Small intestine (tissue), 7 donors: ENCODE results near the gene ME1. TPM values are rescaled to one million over a fixed set of nuclear protein-coding genes. Genes with fewer than 3 reads are reported as not detected.

Experiments used
- DNase-seq, 2 donors: peaks; one replicate each; pipeline versions ENCODE4 v3.0.0 to v3.0.0-alpha.2; 2013
- FAIRE-seq: peaks from 2 replicates; lab custom pipeline; 2012; peaks lifted over from hg19 to GRCh38; lab: Jason Lieb, UNC
- H3K27ac ChIP-seq, 3 donors: one replicate each; pipeline ENCODE4 v1.5.1; 2013; ENCODE audit warnings: low read length in 2 of 3, mild to moderate bottlenecking in 2 of 3, control low read depth in 1 of 3, inconsistent platforms in 1 of 3, low read depth in 1 of 3, moderate library complexity in 1 of 3
- H3K27me3 ChIP-seq, 3 donors: one replicate each; pipeline ENCODE4 v1.6.1; 2013; ENCODE audit warnings: low read length in 3 of 3, inconsistent platforms in 1 of 3; ENCODE audit not compliant: control insufficient read depth in 3 of 3, insufficient read depth in 3 of 3
- H3K36me3 ChIP-seq, 3 donors: one replicate each; pipeline ENCODE4 v1.6.1; 2013; ENCODE audit warnings: low read length in 3 of 3, inconsistent platforms in 1 of 3, low read depth in 1 of 3, mild to moderate bottlenecking in 1 of 3, moderate library complexity in 1 of 3; ENCODE audit not compliant: control insufficient read depth in 3 of 3, insufficient read depth in 2 of 3
- H3K4me1 ChIP-seq, 3 donors: one replicate each; pipeline ENCODE4 v1.6.1; 2013; ENCODE audit warnings: low read length in 2 of 3, inconsistent platforms in 1 of 3, low read depth in 1 of 3, mild to moderate bottlenecking in 1 of 3, moderate library complexity in 1 of 3; ENCODE audit not compliant: control insufficient read depth in 3 of 3, insufficient read depth in 2 of 3
- H3K4me3 ChIP-seq, 3 donors: one replicate each; pipeline ENCODE4 v1.5.1; 2013; ENCODE audit warnings: low read length in 3 of 3, control low read depth in 1 of 3, inconsistent platforms in 1 of 3, low read depth in 1 of 3, mild to moderate bottlenecking in 1 of 3, moderate library complexity in 1 of 3
- H3K9me3 ChIP-seq, 2 donors: one replicate each; pipeline ENCODE4 v1.6.1; 2013; ENCODE audit warnings: low read depth in 1 of 2, low read length in 1 of 2; ENCODE audit not compliant: control insufficient read depth in 2 of 2, insufficient read depth in 1 of 2
- WGBS, 3 donors: extraction: QIAGEN DNeasy Blood & Tissue Kit; methylation state at CpG; one replicate each; pipeline ENCODE4 v1.1.7; 2013; 5-methylcytosine and 5-hydroxymethylcytosine counted together
- polyA plus RNA-seq, 4 donors: library from polyadenylated mRNA; stranded (reverse) in 3 of 4; unstranded in 1 of 4; fragments of 200-250 nt in 3 of 4; fragments of 120-200 nt in 1 of 4; gene quantifications; one replicate each; pipeline versions ENCODE4 v1.2.1 to v1.2.3, GENCODE V29; 2013
- donor health status: healthy with polysubstance abuse.
- donor health status: control.
- donor health status: control.
- donor health status: Bipolar disorder and iron deficiency.
- donor health status: healthy.

ME1 gene
- polyA plus RNA-seq, 4 donors, result 9.6 to 48.3 (median 15.6) TPM

GRCh38 chr6:83183082-83183828, 247.6 kb downstream of the ME1 start:
- peaks cover 7 to 25% (median 13%) of the 10 kb centered on the region in 3 donors for H3K36me3 ChIP-seq
- no peak overlapping the region for H3K27ac ChIP-seq
- FAIRE-seq, result no peak
- H3K27me3 ChIP-seq, result no peaks in the 10 kb centered on the region
- no peak overlapping the region for H3K4me3 ChIP-seq
- no peaks in the 10 kb centered on the region for H3K9me3 ChIP-seq
- WGBS, 3 donors, result 80 to 84% (median 83%) methylated on average over 9 of the region's 9 CpGs
- DNase-seq, result no peak
- H3K4me1 ChIP-seq, result no peaks in the 10 kb centered on the region

- H3K4me3 ChIP-seq, result no peak overlapping the region
- no peak overlapping the region for H3K27ac ChIP-seq
- H3K36me3 ChIP-seq, result peaks cover 6 to 21% (median 12%) of the 10 kb centered on the region in 3 donors
- no peaks in the 10 kb centered on the region for H3K27me3 ChIP-seq
- 76 to 88% (median 78%) methylated on average over 1 of the region's 1 CpG for WGBS, 3 donors
- H3K4me1 ChIP-seq, result no peaks in the 10 kb centered on the region
- DNase-seq (no peak), FAIRE-seq (no peak)
- no peaks in the 10 kb centered on the region for H3K9me3 ChIP-seq
These were observed 248.7 kb downstream of the ME1 start for GRCh38 chr6:83182114-83182513.

- H3K4me3 ChIP-seq, result no peak overlapping the region
- FAIRE-seq (no peak), DNase-seq (no peak)
- no peaks in the 10 kb centered on the region for H3K27me3 ChIP-seq
- peaks cover 6 to 14% (median 12%) of the 10 kb centered on the region in 3 donors for H3K36me3 ChIP-seq
- no peaks in the 10 kb centered on the region for H3K4me1 ChIP-seq
- H3K9me3 ChIP-seq, result no peaks in the 10 kb centered on the region
- no peak overlapping the region for H3K27ac ChIP-seq
These were observed 250.4 kb downstream of the ME1 start for GRCh38 chr6:83180426-83180950.

GRCh38 chr6:83176246-83176645, 254.6 kb downstream of the ME1 start:
- Histone ChIP-seq H3K4me1 (no peaks in the 10 kb centered on the region), H3K27me3 (no peaks in the 10 kb centered on the region), H3K36me3 (peaks cover 6 to 21% (median 17%) of the 10 kb centered on the region in 3 donors), H3K4me3 (no peak overlapping the region), H3K27ac (no peak overlapping the region), H3K9me3 (no peaks in the 10 kb centered on the region)
- DNase-seq (no peak), FAIRE-seq (no peak)
- WGBS, 3 donors, result 73 to 96% (median 91%) methylated on average over 4 of the region's 4 CpGs

GRCh38 chr6:83169511-83169910, 261.3 kb downstream of the ME1 start:
- Histone ChIP-seq H3K27ac (no peak overlapping the region), H3K9me3 (no peaks in the 10 kb centered on the region), H3K36me3 (peaks cover 20 to 32% (median 27%) of the 10 kb centered on the region in 3 donors), H3K4me3 (no peak overlapping the region), H3K4me1 (no peaks in the 10 kb centered on the region), H3K27me3 (no peaks in the 10 kb centered on the region)
- WGBS, 3 donors, result 31 to 55% (median 46%) methylated on average over 1 of the region's 1 CpG
- DNase-seq, result peak in 1 of 2 donors; percentile 3
- no peak for FAIRE-seq

- no peak for FAIRE-seq
- Histone ChIP-seq H3K9me3 (no peaks in the 10 kb centered on the region), H3K36me3 (peaks cover 18 to 32% (median 26%) of the 10 kb centered on the region in 3 donors), H3K4me3 (no peak overlapping the region), H3K4me1 (no peaks in the 10 kb centered on the region), H3K27ac (no peak overlapping the region), H3K27me3 (no peaks in the 10 kb centered on the region)
- DNase-seq, result no peak
These were observed 261.7 kb downstream of the ME1 start for GRCh38 chr6:83169106-83169505.

- no peak for FAIRE-seq
- peaks cover 18 to 29% (median 25%) of the 10 kb centered on the region in 3 donors for H3K36me3 ChIP-seq
These were observed 262.3 kb downstream of the ME1 start for GRCh38 chr6:83168556-83168955.

GRCh38 chr6:83167726-83168278, 263.0 kb downstream of the ME1 start:
- DNase-seq (no peak), FAIRE-seq (no peak)
- H3K9me3 ChIP-seq, result no peaks in the 10 kb centered on the region
- H3K4me3 ChIP-seq, result no peak overlapping the region
- no peak overlapping the region for H3K27ac ChIP-seq
- H3K36me3 ChIP-seq, result peaks cover 18 to 27% (median 22%) of the 10 kb centered on the region in 3 donors
- H3K27me3 ChIP-seq, result no peaks in the 10 kb centered on the region
- 91 to 97% (median 92%) methylated on average over 5 of the region's 5 CpGs for WGBS, 3 donors
- no peaks in the 10 kb centered on the region for H3K4me1 ChIP-seq

More at GRCh38 chr6:83168556-83168955, 262.3 kb downstream of the ME1 start:
- Histone ChIP-seq H3K27ac (no peak overlapping the region), H3K4me1 (no peaks in the 10 kb centered on the region), H3K4me3 (no peak overlapping the region), H3K27me3 (no peaks in the 10 kb centered on the region), H3K9me3 (no peaks in the 10 kb centered on the region)
- no peak for DNase-seq
- WGBS, 3 donors, result 90 to 95% (median 92%) methylated on average over 1 of the region's 1 CpG
